Activated CD4-positive, alpha-beta T cell treated with anti-CD3 and anti-CD28 coated beads, Interleukin-2, Interleukin-4, amounts not matched to agents 100 ng/mL and 50 ng/mL, durations not matched to agents 16 hours and 8 hours (primary cell): ENCODE measurements around the gene TRAM2.
A peak's percentile ranks its signal among the peaks of the same experiment; 100 is the strongest.

ENCODE experiments used
- DNase-seq: peaks from one replicate; pipeline ENCODE4 v3.0.0-alpha.2; 2020; ENCODE audit warnings: low spot score

TRAM2 gene

GRCh38 chr6:52509281-52510212 is 67.3 kb downstream of the TRAM2 start:
- no peak for DNase-seq

DNA sequence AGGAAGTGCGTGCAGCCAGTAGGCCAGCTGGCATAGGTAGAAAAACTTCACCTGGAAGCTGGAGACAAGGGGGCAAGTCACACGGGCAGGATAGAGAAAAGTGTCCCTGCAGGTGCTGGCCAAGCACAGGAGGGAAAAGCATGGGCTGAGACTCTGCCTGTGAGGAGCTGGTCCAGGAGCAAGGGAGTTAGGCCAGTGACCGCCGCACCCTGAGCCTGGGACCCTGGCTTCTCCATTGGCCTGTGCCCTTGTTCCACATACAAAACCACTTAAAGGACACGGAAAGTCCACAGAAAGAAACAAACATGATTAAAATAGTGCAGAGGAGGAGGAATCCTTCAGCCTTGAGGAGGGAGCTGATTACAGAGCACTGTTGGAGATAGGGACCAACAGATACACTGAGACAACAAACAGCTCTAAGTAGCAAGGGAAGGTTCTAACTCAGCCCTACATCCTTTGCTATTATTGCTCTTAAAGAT is 68.6 kb downstream of the TRAM2 start:
- DNase-seq = no peak

- no peak for DNase-seq
These were observed 69.2 kb downstream of the TRAM2 start for GRCh38 chr6:52507557-52508260.

GRCh38 chr6:52506476-52506875 is 70.4 kb downstream of the TRAM2 start:
- DNase-seq = no peak

DNA sequence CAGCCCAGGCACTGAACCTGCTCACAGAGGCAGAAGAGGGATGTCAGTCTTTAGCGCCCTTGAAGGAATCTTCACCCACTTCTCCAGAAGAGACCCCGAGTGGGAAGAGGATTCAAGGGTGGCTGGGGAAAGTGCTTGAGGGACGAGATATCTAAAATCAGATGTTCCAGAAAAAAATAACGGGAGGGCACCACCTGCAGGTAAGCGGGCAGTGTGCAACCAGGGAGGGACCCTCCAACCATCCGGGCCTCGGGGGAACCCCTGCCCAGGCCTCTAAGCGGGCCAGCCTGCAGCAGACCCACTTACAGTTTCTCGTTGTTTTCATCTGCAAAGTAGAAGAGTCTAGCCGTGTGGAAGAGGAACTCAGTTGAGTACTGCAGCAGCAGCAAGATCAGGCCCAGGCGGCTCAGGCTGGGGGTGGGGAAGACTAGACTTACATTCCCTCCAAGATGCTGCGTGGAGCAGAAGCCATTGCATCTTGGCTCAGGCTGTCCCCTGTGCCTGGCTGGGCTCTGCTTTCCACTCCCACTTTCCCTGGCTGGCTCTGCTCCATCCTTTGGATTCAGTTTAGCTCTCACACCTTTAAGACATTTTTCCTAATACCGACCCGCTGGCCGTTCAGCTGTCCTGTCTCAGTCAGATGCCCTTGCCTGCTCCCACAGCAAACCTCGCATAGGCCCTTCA is 71.0 kb downstream of the TRAM2 start:
- DNase-seq = no peak

DNA sequence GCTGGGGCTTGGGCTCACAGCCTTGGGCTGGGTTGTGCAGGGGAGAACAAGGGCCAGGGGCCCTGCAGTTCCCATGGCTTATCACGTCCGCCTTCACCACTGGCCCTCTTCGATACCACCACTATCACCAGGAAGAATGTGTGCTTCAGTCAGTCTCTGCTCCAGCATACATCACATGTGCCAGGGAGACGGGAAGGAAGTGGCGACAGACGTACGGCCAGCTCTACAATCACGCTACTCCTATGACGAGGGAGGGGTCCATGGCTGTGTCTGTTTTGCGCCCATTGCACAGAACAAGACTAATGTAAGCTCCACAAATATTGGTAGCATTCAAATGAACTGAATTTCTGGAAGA is 72.1 kb downstream of the TRAM2 start:
- no peak for DNase-seq

- no peak for DNase-seq
These were observed 72.7 kb downstream of the TRAM2 start for GRCh38 chr6:52503851-52504781.

GRCh38 chr6:52503323-52503747 is 73.5 kb downstream of the TRAM2 start:
- DNase-seq = no peak

DNA sequence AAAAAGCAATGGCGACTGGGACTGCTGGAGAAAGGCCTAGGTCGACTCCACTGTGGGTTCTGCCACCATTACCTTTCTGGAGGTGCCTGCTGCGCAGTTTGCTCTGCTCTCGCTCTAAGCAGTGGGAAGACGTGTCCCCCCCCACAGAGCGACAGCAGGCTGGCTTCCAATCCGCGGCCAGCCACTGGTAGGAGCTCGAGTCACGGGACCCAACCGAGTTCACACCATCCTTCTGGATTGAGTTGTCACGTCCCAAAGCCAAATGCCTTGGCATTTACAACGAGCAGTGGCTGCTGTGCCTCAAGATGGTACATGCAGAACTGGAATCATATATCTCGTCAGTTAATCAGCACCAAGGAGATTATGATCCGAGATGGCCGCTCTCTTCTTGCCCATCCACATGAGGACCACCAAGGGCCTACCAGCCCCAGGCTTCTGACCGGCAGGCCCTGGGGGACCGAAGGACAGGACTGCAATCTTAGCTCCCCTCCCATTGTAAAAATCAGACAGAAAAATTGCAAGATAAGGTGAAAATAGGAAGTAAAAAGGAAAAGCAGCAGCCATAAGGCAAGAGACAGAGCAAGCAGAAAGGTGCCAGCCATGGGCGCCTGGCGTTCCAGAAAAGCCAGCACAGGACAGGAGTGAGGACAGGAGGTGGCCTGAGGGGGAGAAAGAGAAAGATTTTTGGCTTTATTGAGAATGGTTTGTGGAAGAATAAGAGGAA is 74.4 kb downstream of the TRAM2 start:
- no peak for DNase-seq

DNA sequence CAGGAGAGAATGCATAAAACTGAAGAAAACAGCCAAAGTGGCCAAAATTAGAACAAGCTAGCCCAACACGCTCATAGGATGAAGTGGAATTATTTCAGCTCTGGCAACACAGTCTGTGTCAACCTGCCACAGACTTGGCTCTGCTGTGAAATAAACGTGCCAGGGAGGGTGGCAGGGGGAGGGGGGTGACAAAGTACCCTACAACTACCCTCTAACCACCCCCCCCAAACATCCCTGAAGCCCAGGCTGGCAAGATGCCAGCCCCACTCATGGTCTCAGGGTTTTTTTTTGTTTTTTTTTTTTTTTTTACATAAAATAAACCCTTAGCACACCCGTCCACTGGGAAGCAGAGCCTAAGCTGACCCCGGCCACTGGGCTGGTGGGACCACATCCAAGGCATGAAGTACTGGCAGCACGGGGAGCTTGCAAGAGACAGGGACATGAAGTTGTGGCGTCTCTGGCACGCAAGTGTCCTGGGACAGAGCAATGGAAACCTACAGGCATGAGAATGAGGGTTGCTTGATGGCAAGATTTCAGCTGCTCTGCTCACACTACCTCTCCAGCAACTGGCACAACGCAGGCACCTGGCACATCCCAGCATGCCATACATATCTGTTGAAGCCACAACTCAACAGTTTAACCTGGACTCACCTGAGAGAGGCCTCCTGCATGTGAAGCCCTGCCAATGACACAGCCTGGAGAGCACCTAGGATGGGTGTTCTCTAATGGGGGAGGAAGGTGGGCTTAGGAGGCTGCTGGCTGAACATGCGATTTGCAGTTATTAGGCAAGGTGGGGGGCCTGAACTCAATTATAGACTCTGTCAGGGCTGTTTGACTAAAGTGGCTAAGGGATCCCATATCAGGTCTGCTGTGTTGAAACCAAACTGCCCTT is 76.4 kb downstream of the TRAM2 start:
- DNase-seq = no peak

DNA sequence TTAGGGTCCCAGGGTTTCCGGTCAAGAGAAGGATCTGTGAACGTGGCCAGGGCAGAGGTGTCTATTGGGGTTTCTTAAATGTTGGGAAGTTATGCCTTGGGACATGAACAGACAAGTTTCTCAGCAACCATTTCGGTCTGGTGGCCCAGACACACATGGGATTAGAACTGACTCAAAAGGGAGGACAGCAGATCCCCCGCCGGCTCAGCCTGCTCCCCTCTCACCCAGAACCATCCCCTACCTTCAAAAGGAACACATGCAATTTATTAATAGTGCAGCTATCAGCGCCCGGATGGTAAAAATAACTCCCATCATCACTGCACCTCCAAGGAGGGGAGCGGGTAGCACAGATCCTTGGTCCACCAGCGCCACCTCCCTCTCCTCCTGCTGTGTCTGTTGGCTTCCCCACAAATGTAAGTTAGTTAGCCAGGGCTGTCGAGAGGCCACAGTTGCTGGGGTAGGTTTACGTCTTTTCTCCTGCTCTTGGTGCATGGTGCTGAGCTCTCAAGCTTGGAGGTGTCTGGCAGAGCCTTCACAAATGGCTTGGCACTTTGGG is 77.1 kb downstream of the TRAM2 start:
- no peak for DNase-seq

- no peak for DNase-seq
These were observed 77.8 kb downstream of the TRAM2 start for GRCh38 chr6:52499026-52499425.

- DNase-seq = no peak
These were observed 78.3 kb downstream of the TRAM2 start for GRCh38 chr6:52498538-52499017.

- no peak for DNase-seq
These were observed 79.0 kb downstream of the TRAM2 start for GRCh38 chr6:52497652-52498408.

DNA sequence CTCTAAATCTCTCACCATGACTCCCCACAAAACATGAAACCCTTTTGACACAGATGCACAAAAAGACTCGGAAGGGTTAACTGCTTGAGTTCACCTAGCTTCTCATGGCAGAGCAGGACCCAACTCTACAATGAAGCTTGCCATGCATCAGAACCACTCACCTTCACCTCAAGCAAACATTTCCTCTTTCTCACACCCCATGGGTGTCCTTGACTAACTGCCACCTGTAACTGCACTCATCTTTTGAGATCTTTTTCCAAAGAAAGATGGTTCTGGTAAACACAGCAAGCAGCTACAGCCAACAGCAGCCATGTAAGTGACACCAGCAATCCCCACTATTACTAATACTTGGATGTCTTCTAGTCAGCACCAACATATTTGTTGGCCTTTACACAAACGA is 80.2 kb downstream of the TRAM2 start:
- no peak for DNase-seq

DNA sequence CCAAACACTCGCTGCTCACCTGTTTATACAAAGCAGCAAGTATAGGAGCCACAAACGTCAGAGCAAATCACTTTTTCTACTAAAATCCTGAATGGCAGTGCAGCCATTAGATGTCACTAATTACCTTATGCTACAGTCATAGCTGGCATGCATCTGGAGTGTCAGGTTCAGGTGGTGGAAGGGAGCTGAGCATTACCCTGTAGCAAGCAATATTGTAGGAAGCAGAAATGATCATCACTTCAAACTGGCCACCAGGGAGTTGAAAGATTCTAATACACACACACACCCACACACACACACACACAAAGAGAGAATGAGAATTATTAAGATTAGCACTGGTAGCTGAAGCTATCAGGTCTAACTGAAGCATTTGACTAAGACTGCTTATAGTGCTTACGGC is 80.9 kb downstream of the TRAM2 start:
- DNase-seq = no peak

GRCh38 chr6:52494298-52495072 is 82.4 kb downstream of the TRAM2 start:
- DNase-seq = no peak

DNA sequence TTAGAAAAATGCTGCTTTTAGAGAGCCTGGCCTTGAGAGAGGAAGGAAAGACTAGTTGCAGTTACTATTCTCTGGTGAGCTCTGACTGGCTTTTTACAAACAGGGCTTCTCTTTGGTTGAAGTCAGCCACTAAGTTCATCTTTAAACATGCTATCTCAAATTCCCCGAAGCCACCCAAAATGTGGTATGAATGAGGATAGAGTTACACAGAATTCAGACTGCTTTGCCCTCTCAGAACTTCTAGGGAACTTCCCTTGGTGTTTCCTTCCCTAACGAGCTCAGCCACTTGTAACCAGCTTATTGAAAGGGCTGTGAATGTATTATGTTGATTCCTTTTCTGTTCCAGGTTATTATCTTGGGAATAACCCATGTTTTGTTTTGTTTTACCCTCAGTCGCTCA is 83.2 kb downstream of the TRAM2 start:
- peak; percentile 22 for DNase-seq
